Measurements from ENCODE around the gene KLHL7. TPM values are rescaled to one million over a fixed set of nuclear protein-coding genes. Genes with fewer than 3 reads are reported as not detected.

Gene KLHL7
- total RNA-seq, 1 experiment from 2014 or later, result 35.8 TPM

DNA sequence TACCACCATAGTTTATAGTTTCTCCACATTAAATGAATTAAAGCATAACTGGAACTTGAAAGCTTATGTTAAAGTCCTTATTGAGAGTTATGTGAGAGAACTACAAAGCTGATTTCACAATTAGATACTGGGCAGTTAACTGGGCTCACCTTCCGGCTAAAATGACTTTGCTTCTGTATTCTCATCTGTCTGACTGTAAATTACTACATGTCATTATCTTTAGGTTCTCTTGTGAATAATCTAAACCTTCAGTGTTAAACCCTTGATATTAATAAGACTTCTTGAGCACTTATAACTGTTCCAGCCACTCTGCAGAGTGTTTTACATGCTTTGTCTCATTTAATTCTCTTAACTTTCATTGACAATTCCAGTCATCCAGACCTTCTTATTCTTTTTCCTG lies 3.9 kb downstream of the KLHL7 start:
- Mint-ChIP-seq H3K27me3 (ENCODE audit: insufficient read depth, unreplicated experiment) (no peaks in the 10 kb centered on the region), H3K4me1 (ENCODE audit: low read depth, unreplicated experiment) (no peaks in the 10 kb centered on the region), H3K36me3 (ENCODE audit: insufficient read depth, unreplicated experiment) (peaks cover 14% of the 10 kb centered on the region), H3K9me3 (ENCODE audit: unreplicated experiment) (no peaks in the 10 kb centered on the region), H3K27ac (ENCODE audit: unreplicated experiment) (no peak overlapping the region), H3K4me3 (ENCODE audit: unreplicated experiment) (no peak overlapping the region)
- no peaks in the 10 kb centered on the region for H3K9me3 ChIP-seq
- BruUV-seq (replicated peaks), result no TSS peak
- TF ChIP-seq, protein P1, sequence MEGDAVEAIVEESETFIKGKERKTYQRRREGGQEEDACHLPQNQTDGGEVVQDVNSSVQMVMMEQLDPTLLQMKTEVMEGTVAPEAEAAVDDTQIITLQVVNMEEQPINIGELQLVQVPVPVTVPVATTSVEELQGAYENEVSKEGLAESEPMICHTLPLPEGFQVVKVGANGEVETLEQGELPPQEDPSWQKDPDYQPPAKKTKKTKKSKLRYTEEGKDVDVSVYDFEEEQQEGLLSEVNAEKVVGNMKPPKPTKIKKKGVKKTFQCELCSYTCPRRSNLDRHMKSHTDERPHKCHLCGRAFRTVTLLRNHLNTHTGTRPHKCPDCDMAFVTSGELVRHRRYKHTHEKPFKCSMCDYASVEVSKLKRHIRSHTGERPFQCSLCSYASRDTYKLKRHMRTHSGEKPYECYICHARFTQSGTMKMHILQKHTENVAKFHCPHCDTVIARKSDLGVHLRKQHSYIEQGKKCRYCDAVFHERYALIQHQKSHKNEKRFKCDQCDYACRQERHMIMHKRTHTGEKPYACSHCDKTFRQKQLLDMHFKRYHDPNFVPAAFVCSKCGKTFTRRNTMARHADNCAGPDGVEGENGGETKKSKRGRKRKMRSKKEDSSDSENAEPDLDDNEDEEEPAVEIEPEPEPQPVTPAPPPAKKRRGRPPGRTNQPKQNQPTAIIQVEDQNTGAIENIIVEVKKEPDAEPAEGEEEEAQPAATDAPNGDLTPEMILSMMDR (IDR thresholded peaks at IDR 0.05; ENCODE audit: insufficient read depth in 1 of 2, low read depth in 1 of 2, low read length in 1 of 2, severe bottlenecking in 1 of 2, unreplicated experiment in 1 of 2), result no peak
- intact Hi-C loops (cut with micrococcal nuclease; ENCODE audit: unreplicated experiment), result no loop called here
- POLR2A ChIA-PET, result no interaction called here
- no peaks in the 10 kb centered on the region for H3K27me3 ChIP-seq (replicated peaks; ENCODE audit: control insufficient read depth, insufficient read depth, low read length)
- H3K36me3 ChIP-seq (ENCODE audit: control insufficient read depth, insufficient read depth, low read length), result no peaks in the 10 kb centered on the region
- peaks cover 11% of the 10 kb centered on the region for H3K4me1 ChIP-seq
- CTCF ChIA-PET, result interaction anchor here (0.6 kb wide), 1 partner anchor 72 kb away, joined by 5 read pairs; no protein-coding TSS in a partner anchor
- H3K4me3 ChIP-seq (ENCODE audit: low read depth, low read length), result no peak overlapping the region
- no peak for DNase-seq

DNA sequence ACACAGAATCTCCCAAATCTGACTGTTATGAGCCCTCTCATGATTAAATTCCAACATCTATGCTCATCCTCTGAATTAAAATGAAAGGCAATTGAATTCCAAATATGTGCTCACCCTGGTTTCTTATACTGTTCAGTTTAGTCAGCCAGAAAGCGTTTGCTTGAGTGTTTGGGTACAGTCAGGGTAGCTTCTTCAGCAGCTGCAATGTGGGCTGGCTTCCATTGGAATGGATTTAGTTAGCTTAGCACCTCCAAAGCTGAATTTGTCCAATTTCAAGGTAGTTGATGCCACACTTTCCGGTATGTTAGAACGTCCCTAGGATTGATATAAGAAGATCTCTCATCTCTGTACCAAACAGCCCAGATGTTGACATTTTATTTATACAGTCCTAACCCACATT lies 9.3 kb downstream of the KLHL7 start:
- intact Hi-C loops (cut with micrococcal nuclease; ENCODE audit: unreplicated experiment), result no loop called here
- BruUV-seq (replicated peaks), result no TSS peak
- no peaks in the 10 kb centered on the region for H3K27me3 ChIP-seq (replicated peaks; ENCODE audit: control insufficient read depth, insufficient read depth, low read length)
- no peak overlapping the region for H3K27ac Mint-ChIP-seq (ENCODE audit: unreplicated experiment)
- H3K4me1 ChIP-seq, result no peaks in the 10 kb centered on the region
- H3K36me3 ChIP-seq (ENCODE audit: control insufficient read depth, insufficient read depth, low read length), result no peaks in the 10 kb centered on the region
- H3K4me3 Mint-ChIP-seq (ENCODE audit: unreplicated experiment), result no peak overlapping the region
- TF ChIP-seq, protein P1 (IDR thresholded peaks at IDR 0.05; ENCODE audit: insufficient read depth in 1 of 2, low read depth in 1 of 2, low read length in 1 of 2, severe bottlenecking in 1 of 2, unreplicated experiment in 1 of 2), result no peak
- no peak for DNase-seq
- no peaks in the 10 kb centered on the region for H3K36me3 Mint-ChIP-seq (ENCODE audit: insufficient read depth, unreplicated experiment)
- no peaks in the 10 kb centered on the region for H3K9me3 Mint-ChIP-seq (ENCODE audit: unreplicated experiment)
- CTCF ChIA-PET, result no interaction called here
- H3K9me3 ChIP-seq, result no peaks in the 10 kb centered on the region
- H3K27me3 Mint-ChIP-seq (ENCODE audit: insufficient read depth, unreplicated experiment), result no peaks in the 10 kb centered on the region
- no peaks in the 10 kb centered on the region for H3K4me1 Mint-ChIP-seq (ENCODE audit: low read depth, unreplicated experiment)
- no peak overlapping the region for H3K4me3 ChIP-seq (ENCODE audit: low read depth, low read length)
- POLR2A ChIA-PET, result interaction anchor here (0.6 to 1.7 kb wide), 2 partner anchors 9 to 68 kb away, joined by 6 read pairs; no protein-coding TSS in a partner anchor

DNA sequence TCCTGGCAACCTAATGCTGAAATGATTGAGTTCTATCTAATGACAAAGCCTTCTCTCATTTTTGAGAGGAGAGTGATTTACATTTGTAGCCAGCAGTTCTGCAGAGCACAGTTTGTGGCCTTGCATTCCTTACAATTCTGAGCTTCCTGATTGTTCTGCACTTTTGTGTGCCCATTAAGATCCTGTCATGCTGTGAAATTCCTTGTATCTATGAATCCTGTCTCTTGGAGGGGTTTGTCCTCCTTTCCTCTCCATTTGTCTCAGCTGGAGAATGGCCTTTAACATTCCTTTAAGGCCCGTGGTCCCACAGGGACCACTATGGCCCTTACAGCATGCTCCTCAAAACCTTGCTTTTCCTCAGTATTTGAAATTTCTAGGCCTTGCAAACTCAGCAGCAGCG lies 10.4 kb downstream of the KLHL7 start:
- Histone ChIP-seq H3K36me3 (ENCODE audit: control insufficient read depth, insufficient read depth, low read length) (no peaks in the 10 kb centered on the region), H3K9me3 (no peaks in the 10 kb centered on the region), H3K4me3 (ENCODE audit: low read depth, low read length) (no peak overlapping the region), H3K27me3 (replicated peaks; ENCODE audit: control insufficient read depth, insufficient read depth, low read length) (no peaks in the 10 kb centered on the region), H3K4me1 (no peaks in the 10 kb centered on the region)
- ChIA-PET CTCF (no interaction called here), POLR2A (no interaction called here)
- Mint-ChIP-seq H3K27me3 (ENCODE audit: insufficient read depth, unreplicated experiment) (no peaks in the 10 kb centered on the region), H3K4me1 (ENCODE audit: low read depth, unreplicated experiment) (no peaks in the 10 kb centered on the region), H3K36me3 (ENCODE audit: insufficient read depth, unreplicated experiment) (no peaks in the 10 kb centered on the region), H3K27ac (ENCODE audit: unreplicated experiment) (no peak overlapping the region), H3K4me3 (ENCODE audit: unreplicated experiment) (no peak overlapping the region), H3K9me3 (ENCODE audit: unreplicated experiment) (no peaks in the 10 kb centered on the region)
- no peak for DNase-seq
- intact Hi-C loops (cut with micrococcal nuclease; ENCODE audit: unreplicated experiment), result no loop called here
- BruUV-seq (replicated peaks), result no TSS peak
- TF ChIP-seq, protein P1 (IDR thresholded peaks at IDR 0.05; ENCODE audit: insufficient read depth in 1 of 2, low read depth in 1 of 2, low read length in 1 of 2, severe bottlenecking in 1 of 2, unreplicated experiment in 1 of 2), result no peak
